Measurements from ENCODE around the gene MRPS18B.

The MRPS18B gene

GRCh38 chr6:30617565-30618269 is at the start of gene MRPS18B:
Gene MRPS18B, plus strand, starts transcription at chr6:30617840. Its CDS starts 26 bp downstream, at chr6:30617866.
- DNase-seq: peak; percentile 98
- H3K36me3 ChIP-seq (ENCODE audit: insufficient read depth, low read length): peaks cover 48% of the 10 kb centered on the region
- peak within 1 kb of the TSS; percentile 96 for H3K9ac ChIP-seq (ENCODE audit: low read depth, low read length)
- no peak for TF ChIP-seq EZH2 (IDR thresholded peaks at IDR 0.05; ENCODE audit: borderline replicate concordance, low read depth, low read length, severe bottlenecking)
- TF ChIP-seq CTCF (IDR thresholded peaks at IDR 0.05; ENCODE audit: borderline replicate concordance, extremely low read depth, low read length, poor library complexity, severe bottlenecking): no peak
- H3K4me3 ChIP-seq (ENCODE audit: low read depth in 1 of 2, low read length in 2 of 2): peak within 1 kb of the TSS; percentile 72 to 81
- ATAC-seq (ENCODE audit: insufficient read depth, low read depth): peak; percentile 76
- peak within 1 kb of the TSS; percentile 80 for H2AFZ ChIP-seq (ENCODE audit: low read depth, low read length)
- peaks cover 72% of the 10 kb centered on the region for H3K79me2 ChIP-seq (ENCODE audit: insufficient read depth, low read length)
- H3K27ac ChIP-seq (ENCODE audit: low read length): peak within 1 kb of the TSS; percentile 95
- peaks cover 34% of the 10 kb centered on the region for H3K4me1 ChIP-seq (ENCODE audit: insufficient read depth, low read length)
- peak within 1 kb of the TSS; percentile 96 for H3K4me2 ChIP-seq (ENCODE audit: insufficient read depth, low read length)
- H3K9me3 ChIP-seq (ENCODE audit: insufficient read depth, low read length, severe bottlenecking): no peaks in the 10 kb centered on the region
- H4K20me1 ChIP-seq (ENCODE audit: insufficient read depth, low read length): peaks cover 8% of the 10 kb centered on the region
- no peaks in the 10 kb centered on the region for H3K27me3 ChIP-seq (ENCODE audit: insufficient read depth, low read length, poor library complexity)

- Histone ChIP-seq H3K4me2 (ENCODE audit: insufficient read depth, low read length) (no peak overlapping the region), H3K4me1 (ENCODE audit: insufficient read depth, low read length) (peaks cover 31% of the 10 kb centered on the region), H3K79me2 (ENCODE audit: insufficient read depth, low read length) (peaks cover 24% of the 10 kb centered on the region), H3K9ac (ENCODE audit: low read depth, low read length) (no peak overlapping the region), H4K20me1 (ENCODE audit: insufficient read depth, low read length) (peaks cover 21% of the 10 kb centered on the region), H2AFZ (ENCODE audit: low read depth, low read length) (no peak overlapping the region), H3K36me3 (ENCODE audit: insufficient read depth, low read length) (peaks cover 11% of the 10 kb centered on the region), H3K27ac (ENCODE audit: low read length) (no peak overlapping the region), H3K9me3 (ENCODE audit: insufficient read depth, low read length, severe bottlenecking) (no peaks in the 10 kb centered on the region), H3K4me3 (ENCODE audit: low read depth in 1 of 2, low read length in 2 of 2) (no peak overlapping the region), H3K27me3 (ENCODE audit: insufficient read depth, low read length, poor library complexity) (no peaks in the 10 kb centered on the region)
- DNase-seq (no peak), ATAC-seq (ENCODE audit: insufficient read depth, low read depth) (no peak)
- TF ChIP-seq EZH2 (IDR thresholded peaks at IDR 0.05; ENCODE audit: borderline replicate concordance, low read depth, low read length, severe bottlenecking) (no peak), CTCF (IDR thresholded peaks at IDR 0.05; ENCODE audit: borderline replicate concordance, extremely low read depth, low read length, poor library complexity, severe bottlenecking) (no peak)
Observed at GRCh38 chr6:30568245-30568644, 49.4 kb upstream of the MRPS18B start.

DNA sequence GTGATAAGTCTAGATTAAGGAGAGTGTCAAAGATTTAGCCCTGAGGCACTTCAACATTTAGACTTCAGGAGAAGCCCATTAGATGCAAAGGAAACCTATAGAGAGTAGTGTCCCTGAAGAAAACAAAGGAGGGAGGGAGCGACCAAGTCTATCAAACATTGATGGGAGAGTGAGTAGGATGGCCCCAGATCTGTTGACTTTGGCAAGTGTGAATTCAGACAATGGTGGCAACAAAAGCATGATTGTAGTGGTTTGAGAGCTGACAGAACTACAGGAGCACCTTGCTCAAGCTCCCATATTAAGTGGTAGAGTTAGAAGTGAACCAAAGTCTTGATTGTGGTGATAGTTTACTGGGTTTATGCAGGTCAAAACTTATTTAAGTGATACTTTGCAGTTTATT is 47.4 kb upstream of the MRPS18B start:
- no peak for TF ChIP-seq EZH2 (IDR thresholded peaks at IDR 0.05; ENCODE audit: borderline replicate concordance, low read depth, low read length, severe bottlenecking)
- DNase-seq (no peak), ATAC-seq (ENCODE audit: insufficient read depth, low read depth) (no peak)
- H3K4me2 ChIP-seq (ENCODE audit: insufficient read depth, low read length): peak overlapping the region; percentile 95
- peaks cover 44% of the 10 kb centered on the region for H3K79me2 ChIP-seq (ENCODE audit: insufficient read depth, low read length)
- no peak overlapping the region for H3K27ac ChIP-seq (ENCODE audit: low read length)
- H4K20me1 ChIP-seq (ENCODE audit: insufficient read depth, low read length): peaks cover 36% of the 10 kb centered on the region
- peaks cover 47% of the 10 kb centered on the region for H3K4me1 ChIP-seq (ENCODE audit: insufficient read depth, low read length)
- peak overlapping the region; percentile 81; the same call in 1 of the 2 replicates for H3K9ac ChIP-seq (ENCODE audit: low read depth, low read length)
- H3K4me3 ChIP-seq (ENCODE audit: low read depth in 1 of 2, low read length in 2 of 2): peak overlapping the region in 1 of 2 experiments; percentile 84; a peak in 3 of 4 replicates
- H3K27me3 ChIP-seq (ENCODE audit: insufficient read depth, low read length, poor library complexity): no peaks in the 10 kb centered on the region
- no peaks in the 10 kb centered on the region for H3K9me3 ChIP-seq (ENCODE audit: insufficient read depth, low read length, severe bottlenecking)
- peaks cover 20% of the 10 kb centered on the region for H3K36me3 ChIP-seq (ENCODE audit: insufficient read depth, low read length)
- peak overlapping the region; percentile 93 for H2AFZ ChIP-seq (ENCODE audit: low read depth, low read length)

- Histone ChIP-seq H3K9me3 (ENCODE audit: insufficient read depth, low read length, severe bottlenecking) (no peaks in the 10 kb centered on the region), H3K9ac (ENCODE audit: low read depth, low read length) (peak overlapping the region; percentile 81), H3K27me3 (ENCODE audit: insufficient read depth, low read length, poor library complexity) (no peaks in the 10 kb centered on the region), H3K36me3 (ENCODE audit: insufficient read depth, low read length) (peaks cover 25% of the 10 kb centered on the region), H3K4me3 (ENCODE audit: low read depth in 1 of 2, low read length in 2 of 2) (peak overlapping the region; percentile 45 to 84; a peak in 3 of 4 replicates), H2AFZ (ENCODE audit: low read depth, low read length) (peak overlapping the region; percentile 93), H3K4me2 (ENCODE audit: insufficient read depth, low read length) (peak overlapping the region; percentile 95), H3K79me2 (ENCODE audit: insufficient read depth, low read length) (peaks cover 48% of the 10 kb centered on the region), H3K27ac (ENCODE audit: low read length) (peak overlapping the region; percentile 63), H4K20me1 (ENCODE audit: insufficient read depth, low read length) (peaks cover 40% of the 10 kb centered on the region), H3K4me1 (ENCODE audit: insufficient read depth, low read length) (peaks cover 50% of the 10 kb centered on the region)
- no peak for TF ChIP-seq EZH2 (IDR thresholded peaks at IDR 0.05; ENCODE audit: borderline replicate concordance, low read depth, low read length, severe bottlenecking)
- DNase-seq (no peak), ATAC-seq (ENCODE audit: insufficient read depth, low read depth) (peak; percentile 16)
Observed at GRCh38 chr6:30570740-30571074, 46.9 kb upstream of the MRPS18B start.

Measured in DND-41 (cell line).